Measurements from ENCODE around the gene LRP1B.
A peak's percentile ranks its signal among the peaks of the same experiment; 100 is the strongest.
"Not testable (repeated sequence)": the region's sequence is repeated elsewhere in the genome, so short reads cannot be mapped to it uniquely, and the experiment has no call there.

The LRP1B gene

GRCh38 chr2:141242008-141242407 lies 888.8 kb downstream of the LRP1B start:
- DNase-seq = no peak

GRCh38 chr2:141226560-141226959 lies 904.3 kb downstream of the LRP1B start:
- no peak for DNase-seq

- no peak for DNase-seq
Measured at GRCh38 chr2:141207036-141207385, 923.8 kb downstream of the LRP1B start.

- no peak for DNase-seq
Measured at GRCh38 chr2:141201016-141201565, 929.7 kb downstream of the LRP1B start.

GRCh38 chr2:141200191-141200590 lies 930.6 kb downstream of the LRP1B start:
- no peak for DNase-seq

GRCh38 chr2:141199711-141200110 lies 931.1 kb downstream of the LRP1B start:
- DNase-seq = no peak

- DNase-seq = no peak
Measured at GRCh38 chr2:141195087-141195486, 935.7 kb downstream of the LRP1B start.

- DNase-seq = no peak
Measured at GRCh38 chr2:141187075-141187439, 943.8 kb downstream of the LRP1B start.

GRCh38 chr2:141186413-141187074 lies 944.3 kb downstream of the LRP1B start:
- no peak for DNase-seq

- no peak for DNase-seq
Measured at GRCh38 chr2:141182246-141182645, 948.6 kb downstream of the LRP1B start.

- DNase-seq = not testable (repeated sequence)
Measured at GRCh38 chr2:141169117-141169516, 961.7 kb downstream of the LRP1B start.

GRCh38 chr2:141162314-141162713 lies 968.5 kb downstream of the LRP1B start:
- DNase-seq = no peak

GRCh38 chr2:141151611-141152286 lies 979.1 kb downstream of the LRP1B start:
- DNase-seq = no peak

GRCh38 chr2:141142025-141142424 lies 988.8 kb downstream of the LRP1B start:
- DNase-seq = no peak

GRCh38 chr2:141137122-141137693 lies 993.6 kb downstream of the LRP1B start:
- DNase-seq = no peak

GRCh38 chr2:141133883-141134282 lies 996.9 kb downstream of the LRP1B start:
- DNase-seq = no peak

GRCh38 chr2:141125432-141125831 lies 1005.4 kb downstream of the LRP1B start:
- no peak for DNase-seq

GRCh38 chr2:141118836-141119235 lies 1012.0 kb downstream of the LRP1B start:
- DNase-seq = no peak

GRCh38 chr2:141113301-141113700 lies 1017.5 kb downstream of the LRP1B start:
- DNase-seq = no peak

GRCh38 chr2:141109633-141110032 lies 1021.2 kb downstream of the LRP1B start:
- DNase-seq = no peak

- no peak for DNase-seq
Measured at GRCh38 chr2:141105763-141106162, 1025.1 kb downstream of the LRP1B start.

- peak in 1 of 2 donors; percentile 1 for DNase-seq
Measured at GRCh38 chr2:141103216-141103615, 1027.6 kb downstream of the LRP1B start.

GRCh38 chr2:141079231-141079630 lies 1051.6 kb downstream of the LRP1B start:
- DNase-seq = no peak

GRCh38 chr2:141075753-141076152 lies 1055.1 kb downstream of the LRP1B start:
- no peak for DNase-seq
